HG03108 (cell line): ENCODE results near the gene PHYH.

ENCODE experiments used
- ATAC-seq: cut with Tn5 transposase; IDR thresholded peaks from one replicate; pipeline ENCODE4 v1.9.1; 2021; ENCODE audit warnings: moderate library complexity; ENCODE audit not compliant: unreplicated experiment

The PHYH gene

GRCh38 chr10:13231190-13231589, 68.7 kb downstream of the PHYH start:
- ATAC-seq = no peak
